Epithelial cell of esophagus (primary cell): Measurements from ENCODE around the gene CNIH2.
"Not testable (repeated sequence)": the region's sequence is repeated elsewhere in the genome, so short reads cannot be mapped to it uniquely, and the experiment has no call there.

Experiments used
- DNase-seq: peaks from one replicate; pipeline ENCODE4 v3.0.0; 2010; ENCODE audit warnings: low read depth
- H3K4me3 ChIP-seq: 2 replicates; pipeline ENCODE4 v1.5.1; 2011; ENCODE audit warnings: mild to moderate bottlenecking, low read length, control low read depth
- TF ChIP-seq, protein P1 (sequence below): IDR thresholded peaks from 2 replicates; pipeline ENCODE4 v1.5.1; 2011; ENCODE audit warnings: low read depth, mild to moderate bottlenecking, low read length, control low read depth, inconsistent platforms; ENCODE audit not compliant: insufficient read depth; ENCODE audit errors: missing control alignments

The CNIH2 gene

DNA sequence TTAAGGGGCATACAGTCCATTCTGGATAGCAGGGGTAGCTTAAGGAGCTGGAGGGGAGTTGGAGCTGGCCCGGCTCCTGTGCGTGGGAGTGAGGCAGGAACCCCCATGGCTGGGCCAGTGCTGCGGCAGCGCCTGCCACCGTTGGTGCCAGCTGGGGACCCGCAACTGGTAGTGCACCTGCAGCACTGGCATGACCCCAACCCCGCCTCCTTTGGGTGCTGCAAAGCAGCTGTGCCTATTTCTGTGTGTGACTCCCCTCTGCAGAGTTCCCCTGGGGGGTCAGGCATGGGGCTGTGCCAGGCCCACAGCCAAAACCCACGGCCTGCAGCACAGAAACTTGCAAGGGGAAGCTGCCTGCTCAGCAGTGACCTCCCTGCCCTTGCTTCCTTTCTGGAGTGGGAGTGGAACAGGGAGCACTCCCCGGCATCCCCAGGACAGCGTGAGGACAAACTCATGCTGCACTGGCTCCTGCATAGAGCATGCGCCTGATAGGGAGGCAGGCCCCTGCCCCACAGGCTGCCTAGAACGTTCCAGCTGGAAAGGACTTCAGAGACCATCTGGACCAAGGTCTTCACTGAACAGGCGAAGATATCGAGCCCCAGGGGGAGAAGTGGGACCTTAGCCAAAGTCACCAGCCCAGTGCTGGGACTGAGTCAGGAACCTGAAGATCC lies 35.7 kb upstream of the CNIH2 start:
- DNase-seq, result no peak
- TF ChIP-seq, protein P1, sequence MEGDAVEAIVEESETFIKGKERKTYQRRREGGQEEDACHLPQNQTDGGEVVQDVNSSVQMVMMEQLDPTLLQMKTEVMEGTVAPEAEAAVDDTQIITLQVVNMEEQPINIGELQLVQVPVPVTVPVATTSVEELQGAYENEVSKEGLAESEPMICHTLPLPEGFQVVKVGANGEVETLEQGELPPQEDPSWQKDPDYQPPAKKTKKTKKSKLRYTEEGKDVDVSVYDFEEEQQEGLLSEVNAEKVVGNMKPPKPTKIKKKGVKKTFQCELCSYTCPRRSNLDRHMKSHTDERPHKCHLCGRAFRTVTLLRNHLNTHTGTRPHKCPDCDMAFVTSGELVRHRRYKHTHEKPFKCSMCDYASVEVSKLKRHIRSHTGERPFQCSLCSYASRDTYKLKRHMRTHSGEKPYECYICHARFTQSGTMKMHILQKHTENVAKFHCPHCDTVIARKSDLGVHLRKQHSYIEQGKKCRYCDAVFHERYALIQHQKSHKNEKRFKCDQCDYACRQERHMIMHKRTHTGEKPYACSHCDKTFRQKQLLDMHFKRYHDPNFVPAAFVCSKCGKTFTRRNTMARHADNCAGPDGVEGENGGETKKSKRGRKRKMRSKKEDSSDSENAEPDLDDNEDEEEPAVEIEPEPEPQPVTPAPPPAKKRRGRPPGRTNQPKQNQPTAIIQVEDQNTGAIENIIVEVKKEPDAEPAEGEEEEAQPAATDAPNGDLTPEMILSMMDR, result no peak
- no peak overlapping the region for H3K4me3 ChIP-seq

DNA sequence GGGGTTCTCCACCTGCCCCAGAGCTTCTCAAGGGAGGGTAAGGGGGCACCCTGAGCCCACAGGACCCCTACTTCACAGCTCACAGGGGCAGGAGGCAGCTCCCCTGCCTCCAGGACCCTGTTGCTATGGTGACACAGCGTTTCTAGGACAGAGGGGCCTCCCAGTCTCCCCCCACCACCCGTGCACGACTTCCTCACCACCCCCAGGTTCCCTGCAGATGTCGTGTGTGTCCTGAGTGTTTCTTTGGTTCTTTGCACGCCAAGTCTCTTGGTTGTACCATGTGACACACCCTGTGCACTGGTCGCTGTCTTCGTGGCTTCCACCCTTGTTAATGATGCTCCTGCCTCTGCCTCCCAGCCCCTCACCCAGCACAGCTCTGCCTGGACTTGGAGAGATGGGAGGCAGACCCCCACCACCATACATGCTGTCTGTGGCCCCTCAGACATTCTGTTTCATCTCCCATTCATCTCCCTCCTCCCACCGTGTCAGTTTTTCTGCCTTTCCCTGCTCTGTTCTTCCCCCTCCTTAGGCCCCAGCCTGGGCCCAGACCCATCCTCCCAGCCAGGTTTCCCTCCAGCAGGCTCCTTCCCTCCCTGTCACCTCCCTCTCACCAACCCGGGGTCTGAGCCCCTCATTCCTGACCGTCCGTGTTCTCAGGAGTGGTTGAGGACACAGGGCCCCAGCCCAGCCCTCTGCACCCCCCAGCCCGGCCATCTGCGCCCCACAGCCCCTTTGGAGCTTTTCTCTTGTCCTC lies 34.0 kb upstream of the CNIH2 start:
- no peak overlapping the region for H3K4me3 ChIP-seq
- TF ChIP-seq, protein P1, result no peak
- DNase-seq, result no peak

- no peak for DNase-seq
- H3K4me3 ChIP-seq, result no peak overlapping the region
- TF ChIP-seq, protein P1, result no peak
Observed at GRCh38 chr11:66247295-66247694, 30.7 kb upstream of the CNIH2 start.

DNA sequence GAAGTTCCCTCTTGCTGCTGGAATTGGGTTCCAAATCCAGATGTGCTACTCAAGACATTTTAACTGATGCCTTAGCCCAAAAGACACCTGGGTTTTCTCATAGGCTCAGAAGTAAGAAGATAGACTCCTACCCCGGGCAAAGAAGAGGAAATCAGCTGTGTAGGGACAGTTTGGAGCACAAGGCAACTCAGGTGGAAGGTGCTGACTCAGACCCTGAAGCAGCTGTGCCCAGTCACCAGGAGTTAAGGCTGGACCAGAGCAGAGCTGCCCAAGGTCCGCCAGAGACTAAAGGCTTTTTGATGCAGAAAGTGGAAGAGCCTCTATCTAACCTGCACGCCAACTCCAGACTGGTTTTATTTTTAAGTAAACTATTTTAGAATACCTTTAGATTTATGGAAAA lies 30.2 kb upstream of the CNIH2 start:
- TF ChIP-seq, protein P1, result no peak
- no peak for DNase-seq
- H3K4me3 ChIP-seq, result no peak overlapping the region

- no peak overlapping the region for H3K4me3 ChIP-seq
- TF ChIP-seq, protein P1, result no peak
- no peak for DNase-seq
Observed at GRCh38 chr11:66248903-66249302, 29.1 kb upstream of the CNIH2 start.

- TF ChIP-seq, protein P1, result no peak
- no peak overlapping the region for H3K4me3 ChIP-seq
- no peak for DNase-seq
Observed at GRCh38 chr11:66251809-66252208, 26.2 kb upstream of the CNIH2 start.

DNA sequence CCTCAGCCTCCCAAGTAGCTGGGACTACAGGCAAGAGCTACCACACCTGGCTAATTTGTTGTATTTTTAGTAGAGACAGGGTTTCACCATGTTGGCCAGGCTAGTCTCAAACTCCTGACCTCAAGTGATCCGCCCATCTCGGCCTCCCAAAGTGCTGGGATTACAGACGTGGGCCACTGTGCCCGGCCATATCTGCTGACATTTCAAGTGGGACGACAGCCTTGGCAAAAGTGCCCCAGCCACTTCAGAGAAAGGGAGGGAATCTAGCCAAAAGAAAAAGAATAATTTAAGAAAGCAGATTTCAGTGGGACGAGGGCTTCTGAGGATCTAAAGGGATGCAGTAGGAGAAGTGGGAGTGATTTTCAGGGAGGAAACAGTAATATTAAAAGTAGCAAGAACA lies 24.9 kb upstream of the CNIH2 start:
- H3K4me3 ChIP-seq, DNase-seq: not testable (repeated sequence)
